ENCODE data around the gene ATP11A. TPM values are rescaled to one million over a fixed set of nuclear protein-coding genes. Genes with fewer than 3 reads are reported as not detected.
A peak's percentile ranks its signal among the peaks of the same experiment; 100 is the strongest.

The ATP11A gene
- polyA plus RNA-seq (2013, experiment 1 of 2): 8.0 TPM
- 8.2 TPM for polyA plus RNA-seq (2013, experiment 2 of 2)

GRCh38 chr13:112689303-112690245 lies at the start of gene ATP11A:
TSS of gene ATP11A (plus strand) at chr13:112690038. CDS start at chr13:112690417, 379 bp downstream.
- peak within 1 kb of the TSS; percentile 55 for H2BK15ac ChIP-seq (ENCODE audit: low read depth, poor library complexity, severe bottlenecking)
- peak within 1 kb of the TSS; percentile 75 for H3K4me2 ChIP-seq (ENCODE audit: low read length, poor library complexity, severe bottlenecking)
- H3K4me1 ChIP-seq (ENCODE audit: control insufficient read depth, insufficient read depth, low read depth, low read length): peaks cover 19% of the 10 kb centered on the region
- peak within 1 kb of the TSS; percentile 47 for H4K8ac ChIP-seq (ENCODE audit: low read length)
- H2BK120ac ChIP-seq (ENCODE audit: low read depth, low read length): peak within 1 kb of the TSS; percentile 95
- H3K9ac ChIP-seq (ENCODE audit: low read length): peak within 1 kb of the TSS; percentile 88
- H3K4me3 ChIP-seq (ENCODE audit: insufficient read depth in 1 of 2, low read depth in 1 of 2, low read length in 2 of 2): peak within 1 kb of the TSS; percentile 81 to 87
- peak within 1 kb of the TSS; percentile 11 for H2AK5ac ChIP-seq (ENCODE audit: low read length, severe bottlenecking)
- H3K27ac ChIP-seq (ENCODE audit: low read length, poor library complexity, severe bottlenecking): no peak within 1 kb of the TSS
- peak within 1 kb of the TSS; percentile 73 to 84 for H3K18ac ChIP-seq (ENCODE audit: low read depth in 1 of 2, low read length in 2 of 2)
- 4% methylated on average over 68 of the region's 95 CpGs for WGBS
- peak within 1 kb of the TSS; percentile 33 for H2BK5ac ChIP-seq (ENCODE audit: low read depth, low read length, poor library complexity, severe bottlenecking)
- peak within 1 kb of the TSS; percentile 92 for H2AFZ ChIP-seq (ENCODE audit: low read depth, low read length)
- peak within 1 kb of the TSS; percentile 86 to 90 for H3K4ac ChIP-seq (ENCODE audit: low read depth in 1 of 2, low read length in 2 of 2)
- H4K91ac ChIP-seq (ENCODE audit: low read length): peak within 1 kb of the TSS; percentile 43
- H3K27me3 ChIP-seq (ENCODE audit: control insufficient read depth in 1 of 2, insufficient read depth in 1 of 2, low read length in 2 of 2): peaks cover 0 to 2% of the 10 kb centered on the region in 2 experiments
- no peak within 1 kb of the TSS for H3K14ac ChIP-seq (ENCODE audit: low read length in 2 of 2)
- peaks cover 17% of the 10 kb centered on the region for H3K79me1 ChIP-seq (replicated peaks; ENCODE audit: low read length, poor library complexity, severe bottlenecking)
- H2BK12ac ChIP-seq (ENCODE audit: low read length in 2 of 2): peak within 1 kb of the TSS in 1 of 2 experiments; percentile 34
- peaks cover 0 to 3% of the 10 kb centered on the region in 2 experiments for H3K36me3 ChIP-seq (ENCODE audit: control insufficient read depth in 1 of 2, insufficient read depth in 2 of 2, low read depth in 1 of 2, low read length in 2 of 2)
- DNase-seq: peak; percentile 92
- peak within 1 kb of the TSS in 1 of 2 experiments; percentile 50 for H3K23ac ChIP-seq (ENCODE audit: low read length in 2 of 2)
- no peaks in the 10 kb centered on the region for H3K9me3 ChIP-seq (ENCODE audit: control insufficient read depth, low read length)

- Histone ChIP-seq H2AK5ac (ENCODE audit: low read length, severe bottlenecking) (no peak overlapping the region), H3K9me3 (ENCODE audit: control insufficient read depth, low read length) (no peaks in the 10 kb centered on the region), H3K4me3 (ENCODE audit: insufficient read depth in 1 of 2, low read depth in 1 of 2, low read length in 2 of 2) (no peak overlapping the region), H3K4ac (ENCODE audit: low read depth in 1 of 2, low read length in 2 of 2) (no peak overlapping the region), H2BK5ac (ENCODE audit: low read depth, low read length, poor library complexity, severe bottlenecking) (no peak overlapping the region), H3K18ac (ENCODE audit: low read depth in 1 of 2, low read length in 2 of 2) (no peak overlapping the region), H3K14ac (ENCODE audit: low read length in 2 of 2) (no peak overlapping the region), H3K4me2 (ENCODE audit: low read length, poor library complexity, severe bottlenecking) (no peak overlapping the region), H3K4me1 (ENCODE audit: control insufficient read depth, insufficient read depth, low read depth, low read length) (peaks cover 4% of the 10 kb centered on the region), H3K27me3 (ENCODE audit: control insufficient read depth in 1 of 2, insufficient read depth in 1 of 2, low read length in 2 of 2) (peaks cover 32 to 54% of the 10 kb centered on the region in 2 experiments), H3K79me1 (replicated peaks; ENCODE audit: low read length, poor library complexity, severe bottlenecking) (no peaks in the 10 kb centered on the region), H3K27ac (ENCODE audit: low read length, poor library complexity, severe bottlenecking) (no peak overlapping the region), H2BK12ac (ENCODE audit: low read length in 2 of 2) (no peak overlapping the region), H2BK120ac (ENCODE audit: low read depth, low read length) (no peak overlapping the region), H3K9ac (ENCODE audit: low read length) (no peak overlapping the region), H4K91ac (ENCODE audit: low read length) (no peak overlapping the region), H3K23ac (ENCODE audit: low read length in 2 of 2) (no peak overlapping the region), H2AFZ (ENCODE audit: low read depth, low read length) (no peak overlapping the region), H2BK15ac (ENCODE audit: low read depth, poor library complexity, severe bottlenecking) (no peak overlapping the region), H4K8ac (ENCODE audit: low read length) (no peak overlapping the region), H3K36me3 (ENCODE audit: control insufficient read depth in 1 of 2, insufficient read depth in 2 of 2, low read depth in 1 of 2, low read length in 2 of 2) (no peaks in the 10 kb centered on the region)
- 92% methylated on average over 19 of the region's 19 CpGs for WGBS
- DNase-seq: no peak
These were observed 48.3 kb upstream of the ATP11A start for GRCh38 chr13:112641456-112642089.

GRCh38 chr13:112642090-112642460 lies 47.8 kb upstream of the ATP11A start:
- Histone ChIP-seq H2BK12ac (ENCODE audit: low read length in 2 of 2) (no peak overlapping the region), H3K4ac (ENCODE audit: low read depth in 1 of 2, low read length in 2 of 2) (no peak overlapping the region), H3K27ac (ENCODE audit: low read length, poor library complexity, severe bottlenecking) (no peak overlapping the region), H3K27me3 (ENCODE audit: control insufficient read depth in 1 of 2, insufficient read depth in 1 of 2, low read length in 2 of 2) (peaks cover 28 to 49% of the 10 kb centered on the region in 2 experiments), H2BK120ac (ENCODE audit: low read depth, low read length) (no peak overlapping the region), H3K9ac (ENCODE audit: low read length) (no peak overlapping the region), H4K91ac (ENCODE audit: low read length) (no peak overlapping the region), H3K9me3 (ENCODE audit: control insufficient read depth, low read length) (no peaks in the 10 kb centered on the region), H2BK5ac (ENCODE audit: low read depth, low read length, poor library complexity, severe bottlenecking) (no peak overlapping the region), H3K36me3 (ENCODE audit: control insufficient read depth in 1 of 2, insufficient read depth in 2 of 2, low read depth in 1 of 2, low read length in 2 of 2) (no peaks in the 10 kb centered on the region), H3K14ac (ENCODE audit: low read length in 2 of 2) (peak overlapping the region in 1 of 2 experiments; percentile 2), H2AFZ (ENCODE audit: low read depth, low read length) (no peak overlapping the region), H2BK15ac (ENCODE audit: low read depth, poor library complexity, severe bottlenecking) (no peak overlapping the region), H3K4me1 (ENCODE audit: control insufficient read depth, insufficient read depth, low read depth, low read length) (peaks cover 4% of the 10 kb centered on the region), H3K23ac (ENCODE audit: low read length in 2 of 2) (no peak overlapping the region), H3K18ac (ENCODE audit: low read depth in 1 of 2, low read length in 2 of 2) (no peak overlapping the region), H3K4me3 (ENCODE audit: insufficient read depth in 1 of 2, low read depth in 1 of 2, low read length in 2 of 2) (no peak overlapping the region), H4K8ac (ENCODE audit: low read length) (no peak overlapping the region), H2AK5ac (ENCODE audit: low read length, severe bottlenecking) (no peak overlapping the region), H3K79me1 (replicated peaks; ENCODE audit: low read length, poor library complexity, severe bottlenecking) (no peaks in the 10 kb centered on the region), H3K4me2 (ENCODE audit: low read length, poor library complexity, severe bottlenecking) (no peak overlapping the region)
- DNase-seq: no peak
- WGBS: 93% methylated on average over 13 of the region's 13 CpGs

Measured in mesenchymal stem cell (in vitro differentiated cells and primary cell).